PFSK-1 (cell line): ENCODE measurements around the gene NTN1.

Source experiments
- FOXP2 ChIP-seq: optimal IDR thresholded peaks from 2 replicates; pipeline ENCODE3; 2011; ENCODE audit warnings: borderline replicate concordance, control low read depth, inconsistent platforms; ENCODE audit not compliant: insufficient read depth; ENCODE audit errors: extremely low read length, extremely low read depth
- POLR2AphosphoS5 ChIP-seq: IDR thresholded peaks from 2 replicates; pipeline ENCODE4 v1.6.1; 2012; ENCODE audit warnings: low read depth, mild to moderate bottlenecking, control low read depth, low read length, moderate library complexity
- REST ChIP-seq, 2 experiments: IDR thresholded peaks; 2 replicates each; pipeline versions ENCODE4 v1.6.1 to v1.8.0; 2011 to 2012; ENCODE audit warnings: low read depth in 2 of 2, low read length in 2 of 2, control low read depth in 1 of 2, inconsistent platforms in 1 of 2, mild to moderate bottlenecking in 1 of 2, moderate library complexity in 1 of 2; ENCODE audit not compliant: insufficient read depth in 1 of 2
- SIN3A ChIP-seq: IDR thresholded peaks from 2 replicates; pipeline ENCODE4 v1.6.1; 2012; ENCODE audit warnings: mild to moderate bottlenecking, low read length, moderate library complexity, borderline replicate concordance; ENCODE audit not compliant: insufficient read depth
- TAF1 ChIP-seq: IDR thresholded peaks from 2 replicates; pipeline ENCODE4 v1.6.1; 2012; ENCODE audit warnings: low read length, control low read depth, borderline replicate concordance; ENCODE audit not compliant: insufficient read depth

The NTN1 gene

GRCh38 chr17:9181640-9182039 is 160.3 kb downstream of the NTN1 start:
- TF ChIP-seq SIN3A = no peak

- no peak for TF ChIP-seq SIN3A
- TF ChIP-seq POLR2AphosphoS5 = no peak
- TF ChIP-seq FOXP2 = no peak
- no peak for TF ChIP-seq TAF1
- TF ChIP-seq REST (IDR thresholded peaks at IDR 0.05; ENCODE audit: insufficient read depth in 1 of 2, low read depth in 2 of 2, low read length in 2 of 2) = no peak
Measured at GRCh38 chr17:9183306-9183705, 162.0 kb downstream of the NTN1 start.

GRCh38 chr17:9185142-9185541 is 163.8 kb downstream of the NTN1 start:
- TF ChIP-seq SIN3A (no peak), POLR2AphosphoS5 (no peak)

GRCh38 chr17:9185688-9186284 is 164.5 kb downstream of the NTN1 start:
- TF ChIP-seq REST (IDR thresholded peaks at IDR 0.05; ENCODE audit: insufficient read depth in 1 of 2, low read depth in 2 of 2, low read length in 2 of 2) = no peak
- TF ChIP-seq TAF1 = no peak
- no peak for TF ChIP-seq FOXP2
- TF ChIP-seq POLR2AphosphoS5 = no peak
- no peak for TF ChIP-seq SIN3A

- no peak for TF ChIP-seq TAF1
- TF ChIP-seq FOXP2 = no peak
- TF ChIP-seq REST (IDR thresholded peaks at IDR 0.05; ENCODE audit: insufficient read depth in 1 of 2, low read depth in 2 of 2, low read length in 2 of 2) = no peak
- TF ChIP-seq SIN3A = no peak
- TF ChIP-seq POLR2AphosphoS5 = no peak
Measured at GRCh38 chr17:9187828-9188227, 166.5 kb downstream of the NTN1 start.

GRCh38 chr17:9188367-9188766 is 167.1 kb downstream of the NTN1 start:
- TF ChIP-seq POLR2AphosphoS5 (no peak), TAF1 (no peak), REST (IDR thresholded peaks at IDR 0.05; ENCODE audit: insufficient read depth in 1 of 2, low read depth in 2 of 2, low read length in 2 of 2) (no peak), FOXP2 (no peak), SIN3A (no peak)
